NOMO-1 treated with dmso at 0.1 percent for 144 hours (cell line): Measurements from ENCODE around the gene MRPL28.
"Not testable (repeated sequence)": the region's sequence is repeated elsewhere in the genome, so short reads cannot be mapped to it uniquely, and the experiment has no call there.

Source experiments
- DNase-seq: peaks from one replicate; lab custom pipeline; 2025; ENCODE audit not compliant: unreplicated experiment; lab: John Stamatoyannopoulos, UW

MRPL28 gene

GRCh38 chr16:373848-374615 is 3.7 kb upstream of the MRPL28 start:
- no peak for DNase-seq

- no peak for DNase-seq
These were observed 2.8 kb upstream of the MRPL28 start for GRCh38 chr16:373020-373598.

- no peak for DNase-seq
These were observed 2.1 kb upstream of the MRPL28 start for GRCh38 chr16:372302-372983.

GRCh38 chr16:371515-372301 is 1.4 kb upstream of the MRPL28 start:
- DNase-seq, result no peak

- no peak for DNase-seq
These were observed 709 bp upstream of the MRPL28 start for GRCh38 chr16:370979-371514.

GRCh38 chr16:369866-370436 is 387 bp downstream of the MRPL28 start:
- DNase-seq, result no peak

- DNase-seq, result no peak
These were observed 968 bp downstream of the MRPL28 start for GRCh38 chr16:369275-369865.

GRCh38 chr16:368388-369158 is 1.8 kb downstream of the MRPL28 start:
- DNase-seq, result no peak

GRCh38 chr16:367333-367903 is 2.9 kb downstream of the MRPL28 start:
- no peak for DNase-seq

- DNase-seq, result no peak
These were observed 3.9 kb downstream of the MRPL28 start for GRCh38 chr16:366476-366875.

- no peak for DNase-seq
These were observed 5.5 kb downstream of the MRPL28 start for GRCh38 chr16:364595-365491.

GRCh38 chr16:363766-364490 is 6.4 kb downstream of the MRPL28 start:
- no peak for DNase-seq

GRCh38 chr16:363110-363765 is 7.1 kb downstream of the MRPL28 start:
- no peak for DNase-seq

GRCh38 chr16:362702-362999 is 7.7 kb downstream of the MRPL28 start:
- not testable (repeated sequence) for DNase-seq

GRCh38 chr16:361872-362701 is 8.3 kb downstream of the MRPL28 start:
- peak; percentile 83 for DNase-seq

GRCh38 chr16:361341-361871 is 8.9 kb downstream of the MRPL28 start:
- no peak for DNase-seq
